GM18526 (cell line): ENCODE measurements around the gene IL32.

Experiments used
- POLR2A ChIP-seq: IDR thresholded peaks from 3 replicates; pipeline ENCODE4 v1.6.1; 2011; ENCODE audit not compliant: insufficient read length; ENCODE audit errors: extremely low read depth

The IL32 gene

DNA sequence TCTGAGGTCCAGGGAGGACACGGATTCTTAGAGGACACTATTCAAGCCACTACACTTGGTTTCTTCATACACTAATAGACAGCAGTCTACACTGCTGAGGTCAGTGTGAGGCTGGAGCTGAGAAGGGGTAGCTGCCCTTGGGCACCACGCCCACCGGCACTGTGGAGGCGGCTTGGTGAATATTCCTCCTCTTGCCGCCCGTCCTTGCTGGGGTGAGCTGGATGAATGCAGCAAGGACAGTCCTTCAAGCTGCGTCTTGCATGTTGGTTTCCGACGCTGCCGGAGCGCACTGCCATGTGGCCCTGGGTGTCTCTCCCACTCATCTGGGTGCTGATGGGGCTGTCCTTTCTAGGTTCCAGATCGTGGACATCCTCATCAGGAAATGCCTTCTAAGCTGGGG is 49.6 kb downstream of the IL32 start:
- TF ChIP-seq POLR2A: no peak

DNA sequence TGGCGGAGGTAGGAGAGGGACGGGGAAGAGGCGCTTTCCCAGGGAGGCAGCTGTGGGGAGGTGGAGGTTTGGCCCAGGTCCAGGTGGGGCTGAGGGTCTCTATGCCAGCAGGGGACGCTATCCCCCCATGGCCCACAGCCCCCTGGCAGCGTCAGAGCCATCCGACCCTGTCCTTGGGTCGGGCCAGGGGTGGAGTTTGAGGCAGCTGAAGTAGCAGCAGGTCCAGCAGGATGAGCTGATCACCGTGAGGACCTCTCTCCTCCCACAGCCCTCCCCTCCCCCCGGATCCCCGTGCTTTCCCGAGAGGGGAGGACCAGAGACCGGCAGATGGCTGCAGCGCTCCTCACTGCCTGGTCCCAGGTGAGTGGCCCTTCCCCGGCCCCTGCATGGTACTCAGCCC is 50.1 kb downstream of the IL32 start:
- no peak for TF ChIP-seq POLR2A

DNA sequence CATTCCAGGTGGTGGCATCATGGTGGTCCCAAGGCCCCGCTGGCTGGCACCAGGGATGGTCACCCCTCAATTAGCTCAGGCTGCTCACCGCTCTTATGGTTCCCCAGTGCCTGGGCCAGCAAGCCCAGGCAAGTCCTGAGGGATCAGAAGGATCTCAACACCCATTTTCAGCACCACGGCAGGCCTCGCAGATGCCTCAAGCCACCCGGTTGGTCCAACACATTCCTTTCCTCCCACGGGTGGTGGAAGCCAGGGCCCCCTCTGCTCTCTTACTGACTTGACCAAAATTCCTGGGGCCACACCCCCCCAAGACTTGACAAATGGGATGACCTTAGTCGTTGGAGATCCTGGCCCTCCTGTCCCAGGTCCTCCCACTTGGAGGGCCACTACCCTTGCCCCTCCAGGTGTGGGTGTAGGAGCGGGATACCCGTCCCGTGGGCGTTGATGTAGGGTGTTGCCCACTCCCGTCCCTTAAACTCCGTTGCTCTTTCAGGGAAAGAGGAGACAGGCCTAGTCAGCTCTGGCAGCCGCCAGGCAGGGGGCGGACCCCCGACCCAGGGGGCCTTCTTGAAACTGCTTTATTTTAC is 52.9 kb downstream of the IL32 start:
- no peak for TF ChIP-seq POLR2A

DNA sequence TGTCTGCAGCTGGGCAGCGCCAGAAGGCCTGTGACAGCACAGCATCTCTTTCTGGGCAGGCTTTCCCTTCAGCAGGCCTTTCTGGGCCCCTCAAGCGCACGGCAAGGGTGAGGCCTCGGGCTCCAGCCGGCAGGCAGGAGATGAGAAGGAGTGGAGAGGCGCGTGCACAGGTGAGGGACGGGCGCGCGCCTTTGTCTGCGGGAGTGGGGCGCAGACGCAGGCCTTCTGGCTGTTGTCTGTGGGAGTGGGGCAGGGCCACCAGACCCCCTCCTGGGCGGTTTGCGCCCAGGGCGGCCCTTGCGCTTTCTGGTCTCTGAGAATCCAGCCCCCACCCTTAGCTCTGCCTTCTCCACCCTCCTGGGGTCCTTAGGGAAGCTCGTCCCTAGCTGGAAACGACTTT is 53.4 kb downstream of the IL32 start:
- no peak for TF ChIP-seq POLR2A
